GM19328 (cell line): ENCODE data around the gene GGT1.
"Not testable (repeated sequence)": the region's sequence is repeated elsewhere in the genome, so short reads cannot be mapped to it uniquely, and the experiment has no call there.

Experiments
- ATAC-seq: cut with Tn5 transposase; IDR thresholded peaks from one replicate; pipeline ENCODE4 v1.9.1; 2021; ENCODE audit warnings: mild to moderate bottlenecking, moderate library complexity; ENCODE audit not compliant: unreplicated experiment

Gene GGT1

GRCh38 chr22:24595863-24596262 is 7.1 kb upstream of the GGT1 start:
- no peak for ATAC-seq

GRCh38 chr22:24597076-24597475 is 5.9 kb upstream of the GGT1 start:
- not testable (repeated sequence) for ATAC-seq

- ATAC-seq: no peak
These were observed 3.5 kb upstream of the GGT1 start for GRCh38 chr22:24599514-24599913.

GRCh38 chr22:24599958-24600715 is 2.9 kb upstream of the GGT1 start:
- not testable (repeated sequence) for ATAC-seq

GRCh38 chr22:24601217-24602104 is 1.5 kb upstream of the GGT1 start:
- no peak for ATAC-seq

GRCh38 chr22:24602105-24602749 is 766 bp upstream of the GGT1 start:
- not testable (repeated sequence) for ATAC-seq

GRCh38 chr22:24603770-24604629 is 1.0 kb downstream of the GGT1 start:
- ATAC-seq: not testable (repeated sequence)

- not testable (repeated sequence) for ATAC-seq
These were observed 3.3 kb downstream of the GGT1 start for GRCh38 chr22:24606340-24606739.

- not testable (repeated sequence) for ATAC-seq
These were observed 4.5 kb downstream of the GGT1 start for GRCh38 chr22:24607429-24607983.

- ATAC-seq: not testable (repeated sequence)
These were observed 5.3 kb downstream of the GGT1 start for GRCh38 chr22:24608327-24608726.

GRCh38 chr22:24609888-24610287 is 6.9 kb downstream of the GGT1 start:
- ATAC-seq: not testable (repeated sequence)

GRCh38 chr22:24614794-24615193 is 11.8 kb downstream of the GGT1 start:
- not testable (repeated sequence) for ATAC-seq

- ATAC-seq: not testable (repeated sequence)
These were observed 18.3 kb downstream of the GGT1 start for GRCh38 chr22:24621244-24621643.

- not testable (repeated sequence) for ATAC-seq
These were observed 19.6 kb downstream of the GGT1 start for GRCh38 chr22:24622596-24622995.

- ATAC-seq: not testable (repeated sequence)
These were observed 24.9 kb downstream of the GGT1 start for GRCh38 chr22:24627911-24628310.

- ATAC-seq: not testable (repeated sequence)
These were observed 26.1 kb downstream of the GGT1 start for GRCh38 chr22:24629069-24629468.

- ATAC-seq: not testable (repeated sequence)
These were observed 27.9 kb downstream of the GGT1 start for GRCh38 chr22:24630812-24631427.

- not testable (repeated sequence) for ATAC-seq
These were observed 28.6 kb downstream of the GGT1 start for GRCh38 chr22:24631430-24632122.

- ATAC-seq: not testable (repeated sequence)
These were observed 29.6 kb downstream of the GGT1 start for GRCh38 chr22:24632642-24633041.
